ENCODE data around the gene RPS6KA4.

GRCh38 chr11:64409278-64409677 is 50.3 kb downstream of the RPS6KA4 start:
- TF ChIP-seq EZH2 (IDR thresholded peaks at IDR 0.05; ENCODE audit: borderline replicate concordance, low read depth, low read length, severe bottlenecking), result no peak
- no peak for TF ChIP-seq CTCF (IDR thresholded peaks at IDR 0.05; ENCODE audit: borderline replicate concordance, extremely low read depth, low read length, poor library complexity, severe bottlenecking)
